Activated T-helper 1 cell treated with anti-CD3 and anti-CD28 coated beads, Interleukin-12 subunit alpha, Interleukin-12 subunit beta, Interleukin-2, Interleukin-4 antibody, amounts not matched to agents 30 ng/mL and 10 ng/mL and 1 ng/mL, durations not matched to agents 14 hours and 24 hours and 36 hours (primary cell): Measurements from ENCODE around the gene ADD1. TPM values are rescaled to one million over a fixed set of nuclear protein-coding genes. Genes with fewer than 3 reads are reported as not detected.

Source experiments
- DNase-seq: peaks from one replicate; pipeline ENCODE4 v3.0.0; 2021; ENCODE audit warnings: low spot score
- H3K27ac Mint-ChIP-seq: one replicate; pipeline ENCODE4 v1.8.0; 2021; ENCODE audit warnings: mild to moderate bottlenecking, mixed read lengths
- H3K27me3 Mint-ChIP-seq: one replicate; pipeline ENCODE4 v1.8.0; 2022; ENCODE audit warnings: mild to moderate bottlenecking, moderate library complexity, mixed read lengths; ENCODE audit not compliant: insufficient read depth
- H3K36me3 Mint-ChIP-seq: one replicate; pipeline ENCODE4 v1.8.0; 2021; ENCODE audit warnings: low read depth, mixed read lengths
- H3K4me1 Mint-ChIP-seq: one replicate; pipeline ENCODE4 v1.8.0; 2021; ENCODE audit warnings: low read depth, mixed read lengths
- H3K4me3 Mint-ChIP-seq: one replicate; pipeline ENCODE4 v1.8.0; 2021; ENCODE audit warnings: mild to moderate bottlenecking, moderate library complexity, mixed read lengths
- H3K9me3 Mint-ChIP-seq: one replicate; pipeline ENCODE4 v1.8.0; 2021; ENCODE audit warnings: mixed read lengths
- intact Hi-C: fragments of 100-400 bp; cut with micrococcal nuclease; formaldehyde crosslinking; loops from one replicate; pipeline ENCODE4 v1.15.1; 2024
- total RNA-seq: library from RNA; stranded (reverse); gene quantifications from 2 replicates; pipeline ENCODE4 v1.2.3, GENCODE V29; 2022

The ADD1 gene, protein sequence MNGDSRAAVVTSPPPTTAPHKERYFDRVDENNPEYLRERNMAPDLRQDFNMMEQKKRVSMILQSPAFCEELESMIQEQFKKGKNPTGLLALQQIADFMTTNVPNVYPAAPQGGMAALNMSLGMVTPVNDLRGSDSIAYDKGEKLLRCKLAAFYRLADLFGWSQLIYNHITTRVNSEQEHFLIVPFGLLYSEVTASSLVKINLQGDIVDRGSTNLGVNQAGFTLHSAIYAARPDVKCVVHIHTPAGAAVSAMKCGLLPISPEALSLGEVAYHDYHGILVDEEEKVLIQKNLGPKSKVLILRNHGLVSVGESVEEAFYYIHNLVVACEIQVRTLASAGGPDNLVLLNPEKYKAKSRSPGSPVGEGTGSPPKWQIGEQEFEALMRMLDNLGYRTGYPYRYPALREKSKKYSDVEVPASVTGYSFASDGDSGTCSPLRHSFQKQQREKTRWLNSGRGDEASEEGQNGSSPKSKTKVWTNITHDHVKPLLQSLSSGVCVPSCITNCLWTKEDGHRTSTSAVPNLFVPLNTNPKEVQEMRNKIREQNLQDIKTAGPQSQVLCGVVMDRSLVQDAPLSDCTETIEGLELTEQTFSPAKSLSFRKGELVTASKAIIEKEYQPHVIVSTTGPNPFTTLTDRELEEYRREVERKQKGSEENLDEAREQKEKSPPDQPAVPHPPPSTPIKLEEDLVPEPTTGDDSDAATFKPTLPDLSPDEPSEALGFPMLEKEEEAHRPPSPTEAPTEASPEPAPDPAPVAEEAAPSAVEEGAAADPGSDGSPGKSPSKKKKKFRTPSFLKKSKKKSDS
- 200 and 203 TPM in 2 replicates for total RNA-seq

GRCh38 chr4:2843263-2843940 lies at the start of gene ADD1:
TSS of gene ADD1 (plus strand) at chr4:2843844. CDS start at chr4:2875916, 32,072 bp downstream.
- intact Hi-C loops: loop anchor here (1.0 to 5.0 kb wide), 5 partner anchors 79 to 307 kb away; partner anchors contain the start of genes FAM193A, GRK4 and NOP14
- peak within 1 kb of the TSS; percentile 95 for H3K4me3 Mint-ChIP-seq
- H3K36me3 Mint-ChIP-seq: peaks cover 15% of the 10 kb centered on the region
- peak; percentile 97 for DNase-seq
- peaks cover 7% of the 10 kb centered on the region for H3K9me3 Mint-ChIP-seq
- H3K27ac Mint-ChIP-seq: peak within 1 kb of the TSS; percentile 92
- no peaks in the 10 kb centered on the region for H3K27me3 Mint-ChIP-seq
- peaks cover 49% of the 10 kb centered on the region for H3K4me1 Mint-ChIP-seq

GRCh38 chr4:2794486-2795299 lies 49.0 kb upstream of the ADD1 start:
- Mint-ChIP-seq H3K27ac (peak overlapping the region; percentile 52), H3K9me3 (no peaks in the 10 kb centered on the region), H3K27me3 (no peaks in the 10 kb centered on the region), H3K4me3 (peak overlapping the region; percentile 88), H3K4me1 (peaks cover 56% of the 10 kb centered on the region), H3K36me3 (peaks cover 13% of the 10 kb centered on the region)
- intact Hi-C loops: no loop called here
- DNase-seq: no peak

DNA sequence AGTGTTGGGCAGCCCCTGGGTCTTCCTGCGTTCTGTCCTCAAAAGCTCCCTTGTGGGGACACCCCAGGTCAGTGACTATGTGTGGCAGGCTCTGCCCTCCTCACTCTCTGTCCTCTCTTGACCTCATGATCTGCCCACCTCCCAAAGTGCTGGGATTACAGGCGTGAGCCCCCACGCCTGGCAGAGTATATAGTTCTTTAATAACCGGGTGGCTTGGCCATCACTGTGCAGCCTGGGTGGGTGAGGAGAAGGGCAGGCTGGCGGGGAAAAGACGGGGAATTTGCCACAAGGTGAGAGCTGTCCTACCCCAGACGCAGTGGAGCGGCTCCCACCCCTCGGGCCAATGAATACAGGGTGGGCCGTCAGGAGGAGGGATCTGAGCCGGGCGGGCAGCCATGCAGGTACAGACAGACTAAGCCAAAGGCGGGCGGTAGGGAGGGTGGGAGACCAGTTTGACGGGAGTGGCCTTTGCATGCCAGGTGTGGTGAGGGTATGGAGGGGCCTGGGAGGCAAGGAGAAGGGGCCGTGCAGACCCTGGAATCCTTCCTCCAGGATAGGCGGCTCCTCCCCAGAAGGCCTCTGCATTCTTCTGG lies 48.2 kb upstream of the ADD1 start:
- Mint-ChIP-seq H3K4me1 (peaks cover 56% of the 10 kb centered on the region), H3K27ac (no peak overlapping the region), H3K27me3 (no peaks in the 10 kb centered on the region), H3K36me3 (peaks cover 13% of the 10 kb centered on the region), H3K9me3 (no peaks in the 10 kb centered on the region), H3K4me3 (peak overlapping the region; percentile 88)
- intact Hi-C loops: no loop called here
- DNase-seq: no peak

GRCh38 chr4:2795893-2796848 lies 47.5 kb upstream of the ADD1 start:
- Mint-ChIP-seq H3K27ac (no peak overlapping the region), H3K9me3 (no peaks in the 10 kb centered on the region), H3K4me1 (peaks cover 56% of the 10 kb centered on the region), H3K4me3 (peak overlapping the region; percentile 39), H3K27me3 (no peaks in the 10 kb centered on the region), H3K36me3 (peaks cover 13% of the 10 kb centered on the region)
- DNase-seq: no peak
- intact Hi-C loops: no loop called here

- Mint-ChIP-seq H3K4me3 (peak overlapping the region; percentile 87), H3K4me1 (peaks cover 59% of the 10 kb centered on the region), H3K36me3 (peaks cover 13% of the 10 kb centered on the region), H3K27me3 (no peaks in the 10 kb centered on the region), H3K27ac (no peak overlapping the region), H3K9me3 (no peaks in the 10 kb centered on the region)
- no peak for DNase-seq
- intact Hi-C loops: no loop called here
Measured at GRCh38 chr4:2796849-2797544, 46.6 kb upstream of the ADD1 start.

DNA sequence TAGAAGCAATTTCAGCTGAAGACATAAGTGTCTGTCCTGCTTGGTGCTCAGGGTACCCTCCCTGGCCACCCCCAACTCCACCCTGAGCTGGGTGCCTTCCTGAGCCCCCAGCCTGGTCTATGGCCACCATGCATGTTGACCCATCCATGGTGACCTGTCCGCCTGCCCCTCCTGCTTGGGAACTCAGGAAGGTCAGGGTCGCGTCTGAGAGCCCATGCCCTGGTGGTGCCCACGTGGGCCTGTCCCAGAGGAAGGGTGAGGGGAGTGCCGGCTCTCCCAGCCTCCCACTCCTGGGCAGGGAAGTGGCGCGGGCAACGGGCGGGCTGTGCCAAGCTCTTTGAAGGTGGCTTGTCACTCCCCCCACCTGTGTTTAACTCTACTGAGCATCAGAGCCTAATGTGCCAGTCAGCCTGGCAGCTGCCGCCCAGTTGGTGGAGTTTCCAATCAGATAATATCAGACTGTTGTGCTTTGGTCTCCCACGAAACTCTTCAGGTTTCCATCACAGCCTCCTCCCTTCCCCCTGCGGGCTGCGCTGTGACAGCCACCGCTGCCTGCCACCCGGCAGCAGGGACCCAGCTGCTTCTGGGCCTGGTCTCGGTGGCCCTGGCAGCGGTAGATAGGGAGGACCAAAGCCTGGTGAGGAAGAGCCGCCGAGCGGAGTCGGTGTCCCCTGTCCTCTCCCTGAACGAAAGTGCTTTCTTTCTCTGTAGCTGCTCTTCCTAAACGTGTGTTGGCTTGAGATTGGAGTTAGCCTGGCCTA lies 45.9 kb upstream of the ADD1 start:
- no peak for DNase-seq
- peaks cover 56% of the 10 kb centered on the region for H3K4me1 Mint-ChIP-seq
- no peaks in the 10 kb centered on the region for H3K27me3 Mint-ChIP-seq
- H3K36me3 Mint-ChIP-seq: peaks cover 13% of the 10 kb centered on the region
- H3K27ac Mint-ChIP-seq: peak overlapping the region; percentile 92
- intact Hi-C loops: loop anchor here (1.0 to 2.0 kb wide), 4 partner anchors 10 to 51 kb away; no protein-coding TSS in a partner anchor
- peak overlapping the region; percentile 87 for H3K4me3 Mint-ChIP-seq
- H3K9me3 Mint-ChIP-seq: no peaks in the 10 kb centered on the region

DNA sequence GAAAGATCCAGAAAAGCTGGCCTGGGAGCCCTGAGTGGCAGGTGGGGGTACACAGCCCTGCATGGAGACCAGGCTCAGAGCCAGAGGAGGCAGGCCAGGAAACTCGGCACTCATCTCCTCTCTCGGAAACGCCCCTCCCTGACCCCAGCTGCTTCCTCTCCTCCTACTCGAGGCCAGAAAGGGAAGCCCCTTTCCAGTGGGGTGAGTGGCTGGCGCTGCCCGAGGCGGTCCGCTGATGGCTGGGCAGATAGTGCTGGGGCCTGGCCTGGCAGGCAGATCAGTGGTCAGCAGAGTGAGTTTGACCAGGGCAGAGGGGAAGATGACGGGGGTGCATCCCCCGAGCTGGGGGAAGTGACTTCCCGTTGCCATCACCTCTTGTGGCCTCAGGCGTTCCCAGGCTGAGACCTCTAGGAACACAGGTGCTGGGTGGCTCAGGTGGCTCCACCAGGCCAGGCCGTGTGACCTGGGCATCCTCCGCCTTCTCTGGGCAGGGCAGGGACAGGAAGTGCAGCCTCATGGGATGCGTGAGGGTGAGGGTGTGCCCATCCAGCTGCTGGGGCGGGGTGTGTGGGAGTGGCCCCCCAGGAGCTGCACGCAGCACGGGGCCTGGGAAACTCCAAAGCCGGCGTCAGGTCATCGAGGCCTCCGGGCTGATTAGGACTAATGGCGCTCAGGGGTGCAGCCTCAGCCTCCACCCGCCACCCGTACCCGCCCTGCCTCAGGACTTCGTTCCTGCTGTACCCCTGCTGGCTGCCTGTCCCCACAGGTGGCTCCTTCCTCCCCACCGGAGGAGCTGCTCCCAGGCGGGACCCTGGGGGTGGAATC lies 45.0 kb upstream of the ADD1 start:
- Mint-ChIP-seq H3K27me3 (no peaks in the 10 kb centered on the region), H3K9me3 (no peaks in the 10 kb centered on the region), H3K27ac (peak overlapping the region; percentile 92), H3K4me1 (peaks cover 56% of the 10 kb centered on the region), H3K36me3 (peaks cover 13% of the 10 kb centered on the region), H3K4me3 (peak overlapping the region; percentile 87)
- DNase-seq: peak; percentile 45
- intact Hi-C loops: loop anchor here (1.0 to 2.0 kb wide), 4 partner anchors 11 to 52 kb away; no protein-coding TSS in a partner anchor

DNA sequence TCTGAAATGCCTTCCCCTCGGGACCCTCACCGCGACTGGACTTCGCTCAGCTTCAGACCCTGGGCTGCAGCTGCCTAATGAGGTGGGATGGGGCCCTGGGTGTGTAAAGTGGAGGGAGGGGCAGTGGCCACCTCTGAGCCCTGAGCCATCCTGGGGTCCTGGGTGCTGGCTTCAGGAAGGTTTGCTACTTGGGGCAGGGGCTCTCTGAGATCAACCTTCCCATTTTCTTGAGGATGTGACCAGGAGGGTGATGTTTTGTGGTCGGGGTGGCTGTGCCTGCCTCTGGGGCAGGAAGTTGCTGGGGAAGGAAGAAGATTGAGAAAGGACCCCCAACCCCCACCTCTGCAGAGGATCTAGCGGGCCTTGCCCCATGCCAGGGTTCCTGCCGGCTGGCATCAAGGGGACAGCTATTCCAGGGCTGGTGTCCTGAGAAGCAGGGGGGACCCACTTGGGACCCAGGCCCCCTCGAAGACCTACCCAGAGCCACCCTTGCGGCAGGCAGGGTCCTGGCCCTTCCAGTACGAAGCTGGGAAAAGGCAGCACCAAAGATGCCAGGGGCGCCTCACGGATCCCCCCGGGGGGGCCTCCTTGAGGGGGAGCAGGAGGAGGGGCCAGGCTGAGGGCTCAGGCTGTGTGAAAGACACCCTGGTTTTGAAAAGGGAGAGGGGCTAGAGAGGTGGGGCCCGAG lies 44.3 kb upstream of the ADD1 start:
- no peak for DNase-seq

DNA sequence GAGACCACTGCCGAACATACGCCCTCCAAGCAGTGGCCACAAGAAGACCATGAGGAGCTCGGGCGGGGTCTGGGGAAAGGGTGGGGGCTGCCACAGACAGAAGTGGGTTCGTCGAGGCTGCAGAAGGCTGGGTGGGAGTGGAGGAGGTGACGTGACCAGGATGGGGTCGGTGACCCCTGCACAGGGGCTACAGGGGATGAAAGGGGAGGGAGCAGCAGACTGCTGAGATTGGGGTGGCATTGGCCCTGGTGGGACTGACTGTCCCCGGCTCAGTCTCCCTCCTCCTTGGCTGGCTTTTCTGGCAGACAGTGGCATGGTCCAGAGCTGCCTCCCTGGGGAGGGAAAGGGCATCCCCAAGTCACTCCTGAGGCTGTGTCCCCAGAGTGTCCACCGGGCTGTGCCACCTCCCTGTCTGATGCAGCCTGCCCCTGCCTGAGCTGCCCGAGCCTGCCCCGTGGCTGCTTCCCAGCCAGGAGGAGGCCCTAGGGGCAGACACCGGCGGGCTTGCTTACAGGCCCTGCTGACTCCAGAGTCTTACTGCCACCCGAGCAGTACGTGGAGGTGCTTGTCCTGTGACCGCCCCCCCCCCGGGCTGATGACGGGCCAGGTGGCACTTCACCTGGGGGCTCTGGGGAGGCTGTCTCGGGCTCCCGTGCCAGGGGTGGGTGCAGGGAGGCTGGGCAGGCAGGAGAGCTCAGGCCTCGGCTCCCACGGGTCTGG lies 43.5 kb upstream of the ADD1 start:
- no peak for DNase-seq
- Mint-ChIP-seq H3K36me3 (peaks cover 15% of the 10 kb centered on the region), H3K4me3 (peak overlapping the region; percentile 87), H3K27ac (peak overlapping the region; percentile 81), H3K4me1 (peaks cover 42% of the 10 kb centered on the region), H3K27me3 (no peaks in the 10 kb centered on the region), H3K9me3 (no peaks in the 10 kb centered on the region)
- intact Hi-C loops: loop anchor here (2.0 kb wide), 1 partner anchor 45 kb away; no protein-coding TSS in a partner anchor

More for the DNA sequence above, 44.3 kb upstream of the ADD1 start:
- Mint-ChIP-seq H3K27me3 (no peaks in the 10 kb centered on the region), H3K36me3 (peaks cover 13% of the 10 kb centered on the region), H3K4me1 (peaks cover 50% of the 10 kb centered on the region), H3K9me3 (no peaks in the 10 kb centered on the region), H3K27ac (peak overlapping the region; percentile 92), H3K4me3 (peak overlapping the region; percentile 87)
- intact Hi-C loops: loop anchor here (2.0 kb wide), 1 partner anchor 45 kb away; no protein-coding TSS in a partner anchor
